ENCODE measurements around the gene HRAS. TPM values are rescaled to one million over a fixed set of nuclear protein-coding genes. Genes with fewer than 3 reads are reported as not detected.
A peak's percentile ranks its signal among the peaks of the same experiment; 100 is the strongest.

HRAS gene
- total and polyA plus RNA-seq, 2 of the 13 experiments (the other 11 are each of a cell fraction or from before 2014, with no cell fraction given), result 32.9 to 50.0 TPM

DNA sequence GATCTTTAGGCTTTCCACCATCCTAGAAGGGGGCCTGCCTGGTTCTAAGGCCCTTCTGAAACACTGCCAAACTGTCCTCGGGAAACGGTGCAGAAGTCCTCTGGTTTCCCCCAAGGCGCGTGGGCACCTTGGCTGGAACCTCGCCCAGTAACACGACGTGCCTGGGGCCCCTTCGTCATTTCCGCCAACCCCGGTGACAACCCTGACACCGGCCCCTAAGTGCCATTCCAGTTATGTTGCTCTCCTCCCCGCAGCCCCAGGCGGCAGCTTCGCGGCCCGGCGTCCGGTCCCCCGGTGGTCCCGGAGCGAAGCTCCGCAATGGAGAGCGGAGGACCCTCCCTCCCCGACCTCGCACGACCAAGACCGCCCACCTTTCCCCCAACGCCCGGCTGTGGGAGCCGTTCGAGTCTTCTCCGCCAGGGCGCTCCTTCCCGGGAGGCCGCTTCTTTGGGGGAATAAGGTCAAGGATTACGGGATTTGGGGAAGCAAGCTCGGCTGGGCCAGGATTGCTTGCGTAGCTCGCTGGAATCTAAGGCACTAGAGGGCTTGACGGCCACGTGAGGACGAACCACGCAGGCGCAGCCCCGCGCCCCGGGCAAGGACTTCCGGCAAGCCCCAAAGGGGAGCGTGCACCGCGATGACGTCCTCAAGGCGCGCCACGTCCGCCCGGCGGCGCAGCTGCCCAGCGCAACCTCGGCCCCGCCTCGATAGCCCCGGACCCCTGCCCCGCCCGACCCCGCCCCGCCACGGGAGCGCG, 29.0 kb downstream of the HRAS start (continued):
- TF ChIP-seq, protein P1, sequence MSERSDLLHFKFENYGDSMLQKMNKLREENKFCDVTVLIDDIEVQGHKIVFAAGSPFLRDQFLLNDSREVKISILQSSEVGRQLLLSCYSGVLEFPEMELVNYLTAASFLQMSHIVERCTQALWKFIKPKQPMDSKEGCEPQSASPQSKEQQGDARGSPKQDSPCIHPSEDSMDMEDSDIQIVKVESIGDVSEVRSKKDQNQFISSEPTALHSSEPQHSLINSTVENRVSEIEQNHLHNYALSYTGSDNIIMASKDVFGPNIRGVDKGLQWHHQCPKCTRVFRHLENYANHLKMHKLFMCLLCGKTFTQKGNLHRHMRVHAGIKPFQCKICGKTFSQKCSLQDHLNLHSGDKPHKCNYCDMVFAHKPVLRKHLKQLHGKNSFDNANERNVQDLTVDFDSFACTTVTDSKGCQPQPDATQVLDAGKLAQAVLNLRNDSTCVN (CRISPR knock-in tag; IDR thresholded peaks at IDR 0.05; ENCODE audit: borderline replicate concordance), result no peak
- TF ChIP-seq ZNF512B (CRISPR knock-in tag; IDR thresholded peaks at IDR 0.05; ENCODE audit: borderline replicate concordance), result no peak
- TF ChIP-seq RXRA (CRISPR knock-in tag; IDR thresholded peaks at IDR 0.05), result peak; percentile 55; the same call in 1 of the 2 replicates
- TF ChIP-seq ZNF17 (CRISPR knock-in tag; IDR thresholded peaks at IDR 0.05), result no peak
- TF ChIP-seq, protein P2, sequence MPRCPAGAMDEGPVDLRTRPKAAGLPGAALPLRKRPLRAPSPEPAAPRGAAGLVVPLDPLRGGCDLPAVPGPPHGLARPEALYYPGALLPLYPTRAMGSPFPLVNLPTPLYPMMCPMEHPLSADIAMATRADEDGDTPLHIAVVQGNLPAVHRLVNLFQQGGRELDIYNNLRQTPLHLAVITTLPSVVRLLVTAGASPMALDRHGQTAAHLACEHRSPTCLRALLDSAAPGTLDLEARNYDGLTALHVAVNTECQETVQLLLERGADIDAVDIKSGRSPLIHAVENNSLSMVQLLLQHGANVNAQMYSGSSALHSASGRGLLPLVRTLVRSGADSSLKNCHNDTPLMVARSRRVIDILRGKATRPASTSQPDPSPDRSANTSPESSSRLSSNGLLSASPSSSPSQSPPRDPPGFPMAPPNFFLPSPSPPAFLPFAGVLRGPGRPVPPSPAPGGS (CRISPR knock-in tag; IDR thresholded peaks at IDR 0.05), result peak; percentile 61; the same call in 1 of the 2 replicates
- TF ChIP-seq FOSL2 (CRISPR knock-in tag; IDR thresholded peaks at IDR 0.05), result 0 out of 2 replicates have a peak, but pooled peaks have one; percentile 3
- peak; percentile 94 for TF ChIP-seq AGO2 (optimal IDR thresholded peaks at IDR 0.05; ENCODE audit: low read depth, low read length)
- TF ChIP-seq ZNF547 (CRISPR knock-in tag; IDR thresholded peaks at IDR 0.05), result peak; percentile 71; the same call in 1 of the 2 replicates
- peak; percentile 49; the same call in 1 of the 2 replicates for TF ChIP-seq ZNF44 (CRISPR knock-in tag; IDR thresholded peaks at IDR 0.05)
- TF ChIP-seq ZNF274 (CRISPR knock-in tag; IDR thresholded peaks at IDR 0.05), result peak; percentile 60
- TF ChIP-seq ESRRA (CRISPR knock-in tag; IDR thresholded peaks at IDR 0.05; ENCODE audit: low read depth), result peak; percentile 54; the same call in 1 of the 2 replicates
- TF ChIP-seq NR2F2 (IDR thresholded peaks at IDR 0.05; ENCODE audit: borderline replicate concordance, low read depth), result no peak
- no peak; the same call in 1 of the 2 replicates for TF ChIP-seq SRY (CRISPR knock-in tag; IDR thresholded peaks at IDR 0.05)
- 0 out of 2 replicates have a peak, but pooled peaks have one; percentile 69 for TF ChIP-seq ZBTB20 (CRISPR knock-in tag; IDR thresholded peaks at IDR 0.05; ENCODE audit: borderline replicate concordance, low read depth)
- peak; percentile 80; the same call in 1 of the 2 replicates for TF ChIP-seq GTF3A (CRISPR knock-in tag; conservative IDR thresholded peaks at IDR 0.05)
- TF ChIP-seq, protein P3, sequence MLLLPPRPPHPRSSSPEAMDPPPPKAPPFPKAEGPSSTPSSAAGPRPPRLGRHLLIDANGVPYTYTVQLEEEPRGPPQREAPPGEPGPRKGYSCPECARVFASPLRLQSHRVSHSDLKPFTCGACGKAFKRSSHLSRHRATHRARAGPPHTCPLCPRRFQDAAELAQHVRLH (CRISPR knock-in tag; IDR thresholded peaks at IDR 0.05; ENCODE audit: borderline replicate concordance, low read depth), result no peak
- no peak for TF ChIP-seq NCOA5 (CRISPR knock-in tag; IDR thresholded peaks at IDR 0.05)
- TF ChIP-seq DNMT1 (CRISPR knock-in tag; IDR thresholded peaks at IDR 0.05), result no peak; the same call in 1 of the 2 replicates
- TF ChIP-seq HDAC2 (CRISPR knock-in tag; IDR thresholded peaks at IDR 0.05), result no peak; the same call in 1 of the 2 replicates
- no peak for TF ChIP-seq ZBTB8A (CRISPR knock-in tag; IDR thresholded peaks at IDR 0.05; ENCODE audit: borderline replicate concordance, low read depth)
- peak; percentile 12 for TF ChIP-seq XRCC5 (optimal IDR thresholded peaks at IDR 0.05; ENCODE audit: low read length)
